ENCODE results near the gene TOMM20. TPM values are rescaled to one million over a fixed set of nuclear protein-coding genes. Genes with fewer than 3 reads are reported as not detected.
A peak's percentile ranks its signal among the peaks of the same experiment; 100 is the strongest.
"Not testable (repeated sequence)": the region's sequence is repeated elsewhere in the genome, so short reads cannot be mapped to it uniquely, and the experiment has no call there.

TOMM20 gene
- total RNA-seq, 2 donors from 2014 or later: 76.2 to 127 TPM

DNA sequence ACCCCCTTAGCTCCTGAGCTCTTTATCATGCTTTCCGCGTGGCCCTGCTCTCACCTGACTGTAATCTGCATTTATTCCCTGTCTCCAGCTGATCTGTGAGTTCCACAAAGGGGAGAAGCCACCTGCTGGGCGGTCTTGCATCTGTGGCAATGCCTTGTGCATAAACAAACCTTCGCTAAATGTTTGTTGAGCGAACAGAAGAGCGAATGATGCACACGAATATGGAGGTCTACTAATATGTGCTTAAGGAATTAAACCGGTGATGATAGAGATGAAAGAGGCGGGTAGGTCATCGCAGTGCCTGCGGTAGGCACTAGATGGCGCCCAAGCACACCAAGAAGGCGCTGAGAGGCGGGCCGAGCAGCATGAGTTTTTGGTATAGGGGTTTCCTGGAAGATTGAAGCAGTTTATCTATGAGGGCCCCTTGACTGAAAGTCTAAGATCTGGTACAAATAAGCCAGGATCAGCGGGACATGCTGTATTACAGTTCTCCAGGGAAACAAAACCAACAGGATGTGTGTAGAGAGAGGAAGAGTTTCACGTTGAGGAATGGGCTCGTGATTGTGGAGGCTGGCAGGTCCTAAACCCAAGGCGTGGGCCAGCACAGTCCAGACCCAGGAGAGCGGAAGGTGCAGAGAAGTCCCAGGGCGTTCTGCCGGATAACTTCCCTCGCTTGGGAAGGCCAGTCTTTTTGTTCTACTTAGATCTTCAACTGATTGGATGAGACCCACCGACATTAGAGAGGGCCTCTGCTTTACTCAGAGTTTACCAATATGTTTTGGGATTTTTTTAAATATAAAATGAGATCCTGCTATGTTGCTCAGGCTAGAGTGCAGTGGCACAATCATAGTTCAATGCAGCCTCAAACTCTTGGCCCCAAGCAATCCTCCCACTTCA, 34.7 kb downstream of the TOMM20 start:
- Histone ChIP-seq H3K4me1 (no peaks in the 10 kb centered on the region), H3K9ac (ENCODE audit: low read depth in 2 of 2, low read length in 2 of 2) (peak overlapping the region in 1 of 2 donors; percentile 59), H3K4me3 (no peak overlapping the region), H3K27ac (no peak overlapping the region), H3K9me3 (no peaks in the 10 kb centered on the region), H3K36me3 (no peaks in the 10 kb centered on the region), H3K27me3 (no peaks in the 10 kb centered on the region)
- peak; percentile 88 for TF ChIP-seq CTCF (IDR thresholded peaks at IDR 0.05)
- intact Hi-C loops (cut with DNase I): loop anchor here (5.0 kb wide), 1 partner anchor 602 kb away; no protein-coding TSS in a partner anchor
- DNase-seq: peak; percentile 89

GRCh38 chr1:235093013-235093695, 35.5 kb downstream of the TOMM20 start:
- Histone ChIP-seq H3K27ac (no peak overlapping the region), H3K4me1 (no peaks in the 10 kb centered on the region), H3K9ac (ENCODE audit: low read depth in 2 of 2, low read length in 2 of 2) (peak overlapping the region; percentile 33 to 59), H3K4me3 (no peak overlapping the region), H3K9me3 (no peaks in the 10 kb centered on the region), H3K36me3 (no peaks in the 10 kb centered on the region), H3K27me3 (no peaks in the 10 kb centered on the region)
- DNase-seq: peak; percentile 68
- TF ChIP-seq CTCF (IDR thresholded peaks at IDR 0.05): no peak
- intact Hi-C loops (cut with DNase I): loop anchor here (5.0 kb wide), 1 partner anchor 601 kb away; no protein-coding TSS in a partner anchor

GRCh38 chr1:235092415-235092814, 36.2 kb downstream of the TOMM20 start:
- intact Hi-C loops (cut with DNase I): loop anchor here (5.0 kb wide), 1 partner anchor 600 kb away; no protein-coding TSS in a partner anchor
- not testable (repeated sequence) for H3K4me3 ChIP-seq; H3K27me3 ChIP-seq; DNase-seq; H3K4me1 ChIP-seq; H3K36me3 ChIP-seq; H3K9ac ChIP-seq (ENCODE audit: low read depth in 2 of 2, low read length in 2 of 2); H3K27ac ChIP-seq; H3K9me3 ChIP-seq

DNA sequence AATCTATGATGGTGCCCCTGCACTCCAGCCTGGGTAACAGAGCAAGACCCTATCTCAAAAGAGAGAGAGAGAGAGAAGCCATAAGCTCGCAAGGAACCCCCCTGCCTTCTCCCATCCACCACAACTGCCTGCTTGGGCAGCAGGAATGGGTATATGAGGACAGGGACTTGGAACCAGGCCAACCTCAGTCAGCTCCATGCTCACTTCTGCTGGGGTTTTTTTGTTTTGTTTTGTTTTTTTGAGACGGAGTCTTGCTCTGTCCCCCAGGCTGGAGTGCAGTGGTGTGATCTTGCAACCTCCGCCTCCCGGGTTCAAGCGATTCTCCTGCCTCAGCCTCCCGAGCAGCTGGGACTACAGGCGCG, 36.6 kb downstream of the TOMM20 start:
- not testable (repeated sequence) for H3K4me1 ChIP-seq; H3K4me3 ChIP-seq; H3K9ac ChIP-seq (ENCODE audit: low read depth in 2 of 2, low read length in 2 of 2); DNase-seq; H3K36me3 ChIP-seq; H3K27ac ChIP-seq; H3K27me3 ChIP-seq; H3K9me3 ChIP-seq
- intact Hi-C loops (cut with DNase I): loop anchor here (5.0 kb wide), 1 partner anchor 600 kb away; no protein-coding TSS in a partner anchor

- not testable (repeated sequence) for H3K27me3 ChIP-seq; H3K4me1 ChIP-seq; DNase-seq; H3K4me3 ChIP-seq; H3K9me3 ChIP-seq; H3K9ac ChIP-seq (ENCODE audit: low read depth in 2 of 2, low read length in 2 of 2); H3K27ac ChIP-seq; H3K36me3 ChIP-seq
- intact Hi-C loops (cut with DNase I): loop anchor here (5.0 kb wide), 1 partner anchor 599 kb away; no protein-coding TSS in a partner anchor
These were observed 37.2 kb downstream of the TOMM20 start for GRCh38 chr1:235091319-235092044.

DNA sequence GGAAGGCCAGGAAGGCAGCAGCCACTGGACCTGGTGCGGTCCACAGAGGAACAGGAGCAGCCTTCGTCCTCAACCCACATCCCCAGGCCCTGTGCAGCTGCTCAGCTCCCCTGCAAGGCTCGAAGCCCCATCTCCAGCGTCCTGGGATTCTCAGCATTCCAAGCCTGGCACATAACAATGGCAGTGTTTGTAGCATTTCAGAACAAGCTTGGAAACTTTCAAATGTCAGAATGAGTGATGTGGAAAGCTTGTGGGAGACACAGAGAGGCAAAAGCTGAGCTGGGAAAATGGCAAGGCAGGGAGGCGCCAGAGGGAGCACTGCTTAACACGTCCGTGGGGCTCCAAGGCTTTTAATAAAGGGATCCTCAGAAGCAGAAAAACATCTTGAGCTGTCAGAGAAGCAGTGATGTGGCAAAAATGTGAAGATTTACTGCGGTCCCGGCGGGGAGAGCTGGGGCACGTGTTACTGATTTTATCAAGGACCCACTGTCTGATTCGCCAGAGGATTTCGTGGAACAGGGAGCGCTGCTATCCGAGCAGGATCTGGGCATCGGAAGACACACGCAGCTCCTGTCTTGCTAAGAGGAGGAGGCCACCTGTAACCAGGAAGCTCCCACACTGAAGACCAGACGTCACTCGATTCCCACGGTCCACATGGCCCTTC, 38.1 kb downstream of the TOMM20 start:
- no peaks in the 10 kb centered on the region for H3K4me1 ChIP-seq
- no peaks in the 10 kb centered on the region for H3K36me3 ChIP-seq
- no peak overlapping the region for H3K9ac ChIP-seq (ENCODE audit: low read depth in 2 of 2, low read length in 2 of 2)
- TF ChIP-seq CTCF (IDR thresholded peaks at IDR 0.05): no peak
- no peaks in the 10 kb centered on the region for H3K27me3 ChIP-seq
- H3K9me3 ChIP-seq: no peaks in the 10 kb centered on the region
- H3K27ac ChIP-seq: no peak overlapping the region
- no peak overlapping the region for H3K4me3 ChIP-seq
- no peak for DNase-seq
- intact Hi-C loops (cut with DNase I): loop anchor here (5.0 kb wide), 1 partner anchor 598 kb away; no protein-coding TSS in a partner anchor

Measured in colonic mucosa (tissue), 4 donors.